ENCODE measurements around the gene CAMK2G. TPM values are rescaled to one million over a fixed set of nuclear protein-coding genes. Genes with fewer than 3 reads are reported as not detected.
"Not testable (repeated sequence)": the region's sequence is repeated elsewhere in the genome, so short reads cannot be mapped to it uniquely, and the experiment has no call there.

CAMK2G gene
- total RNA-seq, 1 experiment from 2014 or later, result 179 TPM

DNA sequence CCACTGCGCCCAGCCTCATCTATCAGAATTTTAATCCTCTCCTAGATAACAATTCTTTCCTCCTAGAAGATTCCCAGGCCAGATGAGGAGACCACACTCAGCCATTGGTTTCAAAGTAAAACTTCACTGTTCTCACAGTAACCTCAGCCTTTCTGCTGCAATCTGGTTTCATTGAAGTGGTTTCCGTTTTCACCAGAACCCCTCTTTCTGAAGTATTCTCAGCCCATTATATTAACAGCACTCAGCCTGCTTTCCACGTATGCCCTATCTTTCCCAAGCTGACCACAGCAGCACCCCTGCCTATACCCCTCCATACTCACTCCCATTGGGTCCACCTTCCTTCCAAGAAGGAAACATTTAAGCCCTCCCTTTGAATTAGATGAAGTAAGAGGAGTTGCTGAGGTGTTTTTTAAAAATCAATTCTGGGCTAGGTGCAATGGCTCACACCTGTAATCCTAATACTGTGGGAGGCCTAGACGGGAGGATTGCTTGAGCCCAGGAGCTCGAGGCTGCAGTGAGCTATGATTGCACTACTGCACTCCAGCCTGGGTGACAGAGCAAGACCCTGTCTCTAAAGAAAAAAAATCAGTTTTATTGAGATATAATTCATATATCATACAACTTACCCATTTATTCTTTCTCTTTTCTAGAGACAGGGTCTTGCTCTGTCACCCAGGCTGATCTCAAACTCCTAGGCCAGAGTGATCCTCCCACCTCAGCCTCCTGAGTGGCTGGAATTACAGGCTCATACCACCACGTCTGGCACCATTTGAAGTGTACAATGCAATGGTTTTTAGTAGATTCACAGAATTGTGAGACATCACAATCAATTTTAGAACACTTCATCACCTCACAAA lies 47.9 kb upstream of the CAMK2G start:
- H2AFZ ChIP-seq (ENCODE audit: low read length), result no peak overlapping the region
- TF ChIP-seq EZH2 (IDR thresholded peaks at IDR 0.05; ENCODE audit: low read length, unreplicated experiment) (no peak), EZH2phosphoT487 (IDR thresholded peaks at IDR 0.05; ENCODE audit: borderline replicate concordance, low read length) (no peak)
- TF ChIP-seq, protein P1, sequence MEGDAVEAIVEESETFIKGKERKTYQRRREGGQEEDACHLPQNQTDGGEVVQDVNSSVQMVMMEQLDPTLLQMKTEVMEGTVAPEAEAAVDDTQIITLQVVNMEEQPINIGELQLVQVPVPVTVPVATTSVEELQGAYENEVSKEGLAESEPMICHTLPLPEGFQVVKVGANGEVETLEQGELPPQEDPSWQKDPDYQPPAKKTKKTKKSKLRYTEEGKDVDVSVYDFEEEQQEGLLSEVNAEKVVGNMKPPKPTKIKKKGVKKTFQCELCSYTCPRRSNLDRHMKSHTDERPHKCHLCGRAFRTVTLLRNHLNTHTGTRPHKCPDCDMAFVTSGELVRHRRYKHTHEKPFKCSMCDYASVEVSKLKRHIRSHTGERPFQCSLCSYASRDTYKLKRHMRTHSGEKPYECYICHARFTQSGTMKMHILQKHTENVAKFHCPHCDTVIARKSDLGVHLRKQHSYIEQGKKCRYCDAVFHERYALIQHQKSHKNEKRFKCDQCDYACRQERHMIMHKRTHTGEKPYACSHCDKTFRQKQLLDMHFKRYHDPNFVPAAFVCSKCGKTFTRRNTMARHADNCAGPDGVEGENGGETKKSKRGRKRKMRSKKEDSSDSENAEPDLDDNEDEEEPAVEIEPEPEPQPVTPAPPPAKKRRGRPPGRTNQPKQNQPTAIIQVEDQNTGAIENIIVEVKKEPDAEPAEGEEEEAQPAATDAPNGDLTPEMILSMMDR (conservative IDR thresholded peaks at IDR 0.05; ENCODE audit: low read depth, low read length), result no peak
- no peak overlapping the region for H3K9ac ChIP-seq (ENCODE audit: low read length)
- H3K79me2 ChIP-seq (ENCODE audit: low read length), result no peaks in the 10 kb centered on the region
- peaks cover 7% of the 10 kb centered on the region; the same call in 1 of the 2 replicates for H3K4me1 ChIP-seq (ENCODE audit: insufficient read depth, low read length)
- ATAC-seq (no peak), DNase-seq (no peak)
- H4K20me1 ChIP-seq (ENCODE audit: low read length), result no peaks in the 10 kb centered on the region
- ChIA-PET CTCF (interaction anchor here (0.6 kb wide), 1 partner anchor 19 kb away, joined by 3 read pairs; no protein-coding TSS in a partner anchor), POLR2A (ENCODE audit: unreplicated experiment) (interaction anchor here (0.5 kb wide), 1 partner anchor 23 kb away, joined by 3 read pairs; no protein-coding TSS in a partner anchor)
- intact Hi-C loops (cut with micrococcal nuclease), result no loop called here
- no peaks in the 10 kb centered on the region for H3K36me3 ChIP-seq (ENCODE audit: low read depth, low read length)
- BruUV-seq (replicated peaks), result no TSS peak
- H3K27me3 ChIP-seq (ENCODE audit: low read length), result no peaks in the 10 kb centered on the region
- H3K9me3 ChIP-seq (ENCODE audit: low read length), result no peaks in the 10 kb centered on the region
- H3K9me2 ChIP-seq (replicated peaks; ENCODE audit: low read length), result no peaks in the 10 kb centered on the region
- peaks cover 7% of the 10 kb centered on the region for H3F3A ChIP-seq (ENCODE audit: low read length, unreplicated experiment)
- no peak overlapping the region for H3K4me2 ChIP-seq (ENCODE audit: low read length)
- H3K27ac ChIP-seq (ENCODE audit: low read length), result no peak overlapping the region
- no peak overlapping the region for H3K4me3 ChIP-seq (ENCODE audit: low read length)

DNA sequence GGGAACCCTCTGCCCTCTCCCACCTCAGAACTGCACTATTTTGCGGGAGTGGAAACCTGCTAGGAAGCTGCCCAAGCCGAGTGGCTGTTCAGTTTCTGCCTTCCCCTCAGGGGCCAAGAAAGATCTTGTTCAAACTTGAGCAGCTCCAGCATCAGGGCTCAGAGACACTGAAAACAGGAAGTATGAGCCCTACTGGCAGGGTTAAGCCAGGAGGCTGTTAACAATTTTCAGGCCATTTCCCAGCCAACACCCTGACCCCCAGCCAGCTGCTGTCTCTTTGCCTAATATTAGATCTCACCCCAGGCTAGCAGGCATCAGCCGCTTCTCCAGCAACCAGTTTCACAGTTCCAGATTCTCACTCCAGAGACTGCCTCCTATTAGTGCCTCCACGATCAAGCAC lies 45.7 kb upstream of the CAMK2G start:
- Histone ChIP-seq H3K36me3 (ENCODE audit: low read depth, low read length) (peaks cover 20% of the 10 kb centered on the region), H3K9me3 (ENCODE audit: low read length) (no peaks in the 10 kb centered on the region), H3F3A (ENCODE audit: low read length, unreplicated experiment) (peaks cover 28% of the 10 kb centered on the region), H3K79me2 (ENCODE audit: low read length) (peaks cover 7% of the 10 kb centered on the region), H3K27ac (ENCODE audit: low read length) (peak overlapping the region; percentile 4), H3K9me2 (replicated peaks; ENCODE audit: low read length) (no peaks in the 10 kb centered on the region), H4K20me1 (ENCODE audit: low read length) (peaks cover 18% of the 10 kb centered on the region), H3K27me3 (ENCODE audit: low read length) (no peaks in the 10 kb centered on the region), H3K9ac (ENCODE audit: low read length) (no peak overlapping the region), H3K4me1 (ENCODE audit: insufficient read depth, low read length) (peaks cover 26% of the 10 kb centered on the region), H2AFZ (ENCODE audit: low read length) (peak overlapping the region; percentile 22), H3K4me3 (ENCODE audit: low read length) (no peak overlapping the region), H3K4me2 (ENCODE audit: low read length) (no peak overlapping the region)
- BruUV-seq (replicated peaks), result no TSS peak
- ATAC-seq, result peak; percentile 30
- TF ChIP-seq EZH2phosphoT487 (IDR thresholded peaks at IDR 0.05; ENCODE audit: borderline replicate concordance, low read length) (no peak), EZH2 (IDR thresholded peaks at IDR 0.05; ENCODE audit: low read length, unreplicated experiment) (no peak)
- TF ChIP-seq, protein P1 (conservative IDR thresholded peaks at IDR 0.05; ENCODE audit: low read depth, low read length), result no peak
- peak; percentile 67 for DNase-seq
- intact Hi-C loops (cut with micrococcal nuclease), result no loop called here
- CTCF ChIA-PET, result interaction anchor here (0.6 to 1.0 kb wide), 4 partner anchors 21 to 32 kb away, joined by 3 to 8 read pairs (median 3); no protein-coding TSS in a partner anchor
- POLR2A ChIA-PET (ENCODE audit: unreplicated experiment), result interaction anchor here (0.6 to 1.2 kb wide), 2 partner anchors 32 to 333 kb away, joined by 4 read pairs; no protein-coding TSS in a partner anchor

DNA sequence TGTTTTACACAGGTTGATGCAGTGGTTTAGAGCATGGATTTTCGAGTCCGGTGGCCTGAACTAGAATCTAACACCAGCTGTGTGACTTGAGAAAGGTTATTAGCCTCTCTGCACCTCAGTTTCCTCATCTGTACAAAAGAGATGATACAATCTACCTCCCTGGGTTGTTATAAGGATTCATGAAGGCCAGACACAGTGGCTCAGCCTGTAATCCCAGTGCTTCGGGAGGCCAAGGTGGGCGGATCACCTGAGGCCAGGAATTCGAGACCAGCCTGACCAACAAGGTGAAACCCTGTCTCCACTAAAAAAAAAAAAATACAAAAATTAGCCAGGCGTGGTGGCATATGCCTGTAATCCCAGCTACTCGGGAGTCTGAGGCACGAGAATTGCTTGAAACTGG lies 45.1 kb upstream of the CAMK2G start:
- H3K9me2 ChIP-seq (replicated peaks; ENCODE audit: low read length); H3K9me3 ChIP-seq (ENCODE audit: low read length); intact Hi-C loops (cut with micrococcal nuclease); H3K27ac ChIP-seq (ENCODE audit: low read length); H2AFZ ChIP-seq (ENCODE audit: low read length); DNase-seq; ATAC-seq; H3K4me3 ChIP-seq (ENCODE audit: low read length); BruUV-seq (replicated peaks); H3K27me3 ChIP-seq (ENCODE audit: low read length); H3K9ac ChIP-seq (ENCODE audit: low read length); H3K4me2 ChIP-seq (ENCODE audit: low read length): not testable (repeated sequence)
- CTCF ChIA-PET, result interaction anchor here (0.6 to 1.0 kb wide), 3 partner anchors 22 to 32 kb away, joined by 3 to 8 read pairs (median 3); no protein-coding TSS in a partner anchor
- H3K4me1 ChIP-seq (ENCODE audit: insufficient read depth, low read length), result peaks cover 32% of the 10 kb centered on the region
- H4K20me1 ChIP-seq (ENCODE audit: low read length), result peaks cover 24% of the 10 kb centered on the region
- peaks cover 26% of the 10 kb centered on the region for H3K36me3 ChIP-seq (ENCODE audit: low read depth, low read length)
- peaks cover 34% of the 10 kb centered on the region for H3F3A ChIP-seq (ENCODE audit: low read length, unreplicated experiment)
- POLR2A ChIA-PET (ENCODE audit: unreplicated experiment), result interaction anchor here (0.6 to 1.2 kb wide), 2 partner anchors 13 to 32 kb away, joined by 3 to 4 read pairs; no protein-coding TSS in a partner anchor
- H3K79me2 ChIP-seq (ENCODE audit: low read length), result peaks cover 13% of the 10 kb centered on the region
